SK-N-SH treated with all-trans-retinoic acid at 6 μM for 48 hours (cell line): Measurements from ENCODE around the gene NEMF.

ENCODE experiments used
- BACH2 ChIP-seq: fragments of 250-450 bp; sonication (Bioruptor Pico); IDR thresholded peaks from 2 replicates; pipeline ENCODE4 v1.9.0; 2021; ENCODE audit warnings: mild to moderate bottlenecking, borderline replicate concordance
- CREB5 ChIP-seq: fragments of 250-450 bp; sonication (Bioruptor Pico); IDR thresholded peaks from 2 replicates; pipeline ENCODE4 v1.5.1; 2020; ENCODE audit warnings: low read depth, mild to moderate bottlenecking, moderate library complexity
- GLIS3 ChIP-seq: fragments of 250-450 bp; sonication (Bioruptor Pico); IDR thresholded peaks from 2 replicates; pipeline ENCODE4 v1.5.0; 2020; ENCODE audit warnings: mild to moderate bottlenecking, moderate library complexity
- ISL1 ChIP-seq: fragments of 250-450 bp; sonication (Bioruptor Pico); IDR thresholded peaks from 2 replicates; pipeline ENCODE4 v2.1.2; 2022; ENCODE audit warnings: mild to moderate bottlenecking, moderate library complexity
- RARB ChIP-seq: fragments of 250-450 bp; sonication (Bioruptor Pico); IDR thresholded peaks from 2 replicates; pipeline ENCODE4 v1.8.0; 2021; ENCODE audit warnings: mild to moderate bottlenecking, moderate library complexity
- TOX ChIP-seq: fragments of 250-450 bp; sonication (Bioruptor Pico); IDR thresholded peaks from 2 replicates; pipeline ENCODE4 v1.8.0; 2021; ENCODE audit warnings: mild to moderate bottlenecking, moderate library complexity, borderline replicate concordance
- ZFP3 ChIP-seq: fragments of 250-450 bp; sonication (Bioruptor Pico); IDR thresholded peaks from 2 replicates; pipeline ENCODE4 v1.5.0; 2020; ENCODE audit warnings: mild to moderate bottlenecking, moderate library complexity
- ZNF565 ChIP-seq: fragments of 450-650 bp; formaldehyde crosslinking; conservative IDR thresholded peaks from 2 replicates; pipeline ENCODE4 v1.5.0; 2020; ENCODE audit warnings: low read depth, mild to moderate bottlenecking, moderate library complexity
- ZNF70 ChIP-seq: fragments of 450-650 bp; formaldehyde crosslinking; IDR thresholded peaks from 2 replicates; pipeline ENCODE4 v1.5.0; 2020; ENCODE audit warnings: mild to moderate bottlenecking, moderate library complexity
- ZNF8 ChIP-seq: fragments of 450-650 bp; formaldehyde crosslinking; IDR thresholded peaks from 2 replicates; pipeline ENCODE4 v1.5.0; 2020; ENCODE audit warnings: mild to moderate bottlenecking, moderate library complexity
- TF ChIP-seq, protein P1 (sequence below): fragments of 250-450 bp; sonication (Bioruptor Pico); IDR thresholded peaks from 2 replicates; pipeline ENCODE4 v1.5.0; 2020; ENCODE audit warnings: mild to moderate bottlenecking, moderate library complexity
- TF ChIP-seq, protein P2 (sequence below): fragments of 250-450 bp; sonication (Bioruptor Pico); IDR thresholded peaks from 2 replicates; pipeline ENCODE4 v1.8.0; 2020; ENCODE audit warnings: mild to moderate bottlenecking, moderate library complexity, borderline replicate concordance

GRCh38 chr14:49867831-49868719, 15.5 kb upstream of the NEMF start:
- TF ChIP-seq, protein P1, sequence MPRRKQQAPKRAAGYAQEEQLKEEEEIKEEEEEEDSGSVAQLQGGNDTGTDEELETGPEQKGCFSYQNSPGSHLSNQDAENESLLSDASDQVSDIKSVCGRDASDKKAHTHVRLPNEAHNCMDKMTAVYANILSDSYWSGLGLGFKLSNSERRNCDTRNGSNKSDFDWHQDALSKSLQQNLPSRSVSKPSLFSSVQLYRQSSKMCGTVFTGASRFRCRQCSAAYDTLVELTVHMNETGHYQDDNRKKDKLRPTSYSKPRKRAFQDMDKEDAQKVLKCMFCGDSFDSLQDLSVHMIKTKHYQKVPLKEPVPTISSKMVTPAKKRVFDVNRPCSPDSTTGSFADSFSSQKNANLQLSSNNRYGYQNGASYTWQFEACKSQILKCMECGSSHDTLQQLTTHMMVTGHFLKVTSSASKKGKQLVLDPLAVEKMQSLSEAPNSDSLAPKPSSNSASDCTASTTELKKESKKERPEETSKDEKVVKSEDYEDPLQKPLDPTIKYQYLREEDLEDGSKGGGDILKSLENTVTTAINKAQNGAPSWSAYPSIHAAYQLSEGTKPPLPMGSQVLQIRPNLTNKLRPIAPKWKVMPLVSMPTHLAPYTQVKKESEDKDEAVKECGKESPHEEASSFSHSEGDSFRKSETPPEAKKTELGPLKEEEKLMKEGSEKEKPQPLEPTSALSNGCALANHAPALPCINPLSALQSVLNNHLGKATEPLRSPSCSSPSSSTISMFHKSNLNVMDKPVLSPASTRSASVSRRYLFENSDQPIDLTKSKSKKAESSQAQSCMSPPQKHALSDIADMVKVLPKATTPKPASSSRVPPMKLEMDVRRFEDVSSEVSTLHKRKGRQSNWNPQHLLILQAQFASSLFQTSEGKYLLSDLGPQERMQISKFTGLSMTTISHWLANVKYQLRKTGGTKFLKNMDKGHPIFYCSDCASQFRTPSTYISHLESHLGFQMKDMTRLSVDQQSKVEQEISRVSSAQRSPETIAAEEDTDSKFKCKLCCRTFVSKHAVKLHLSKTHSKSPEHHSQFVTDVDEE (CRISPR knock-in tag): no peak; the same call in 1 of the 2 replicates
- no peak for TF ChIP-seq RARB
- TF ChIP-seq ZFP3 (CRISPR knock-in tag): no peak
- TF ChIP-seq ZNF70: no peak
- TF ChIP-seq ZNF565 (CRISPR knock-in tag): no peak
- TF ChIP-seq, protein P2, sequence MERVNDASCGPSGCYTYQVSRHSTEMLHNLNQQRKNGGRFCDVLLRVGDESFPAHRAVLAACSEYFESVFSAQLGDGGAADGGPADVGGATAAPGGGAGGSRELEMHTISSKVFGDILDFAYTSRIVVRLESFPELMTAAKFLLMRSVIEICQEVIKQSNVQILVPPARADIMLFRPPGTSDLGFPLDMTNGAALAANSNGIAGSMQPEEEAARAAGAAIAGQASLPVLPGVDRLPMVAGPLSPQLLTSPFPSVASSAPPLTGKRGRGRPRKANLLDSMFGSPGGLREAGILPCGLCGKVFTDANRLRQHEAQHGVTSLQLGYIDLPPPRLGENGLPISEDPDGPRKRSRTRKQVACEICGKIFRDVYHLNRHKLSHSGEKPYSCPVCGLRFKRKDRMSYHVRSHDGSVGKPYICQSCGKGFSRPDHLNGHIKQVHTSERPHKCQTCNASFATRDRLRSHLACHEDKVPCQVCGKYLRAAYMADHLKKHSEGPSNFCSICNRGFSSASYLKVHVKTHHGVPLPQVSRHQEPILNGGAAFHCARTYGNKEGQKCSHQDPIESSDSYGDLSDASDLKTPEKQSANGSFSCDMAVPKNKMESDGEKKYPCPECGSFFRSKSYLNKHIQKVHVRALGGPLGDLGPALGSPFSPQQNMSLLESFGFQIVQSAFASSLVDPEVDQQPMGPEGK: no peak
- TF ChIP-seq TOX (CRISPR knock-in tag): no peak
- no peak for TF ChIP-seq ISL1
- TF ChIP-seq ZNF8 (CRISPR knock-in tag): no peak
- no peak for TF ChIP-seq CREB5
- no peak for TF ChIP-seq BACH2
- no peak for TF ChIP-seq GLIS3 (CRISPR knock-in tag)
